K562 treated with DMSO at 1 percent for 48 hours (cell line): Measurements from ENCODE around the gene VSIG10. TPM values are rescaled to one million over a fixed set of nuclear protein-coding genes. Genes with fewer than 3 reads are reported as not detected.

ENCODE experiments used
- total RNA-seq: library from RNA; unstranded; fragments of 300-600 nt; gene quantifications from 2 replicates; pipeline ENCODE4 v1.2.3, GENCODE V29; 2022; ENCODE audit warnings: low replicate concordance; ENCODE audit errors: extremely low read depth

Gene VSIG10
- not detected in 2 replicates for total RNA-seq

GRCh38 chr12:118103601-118104382 is at the start of gene VSIG10:
Gene VSIG10, minus strand, starts transcription at chr12:118104011. Its CDS starts 340 bp downstream, at chr12:118103671.

DNA sequence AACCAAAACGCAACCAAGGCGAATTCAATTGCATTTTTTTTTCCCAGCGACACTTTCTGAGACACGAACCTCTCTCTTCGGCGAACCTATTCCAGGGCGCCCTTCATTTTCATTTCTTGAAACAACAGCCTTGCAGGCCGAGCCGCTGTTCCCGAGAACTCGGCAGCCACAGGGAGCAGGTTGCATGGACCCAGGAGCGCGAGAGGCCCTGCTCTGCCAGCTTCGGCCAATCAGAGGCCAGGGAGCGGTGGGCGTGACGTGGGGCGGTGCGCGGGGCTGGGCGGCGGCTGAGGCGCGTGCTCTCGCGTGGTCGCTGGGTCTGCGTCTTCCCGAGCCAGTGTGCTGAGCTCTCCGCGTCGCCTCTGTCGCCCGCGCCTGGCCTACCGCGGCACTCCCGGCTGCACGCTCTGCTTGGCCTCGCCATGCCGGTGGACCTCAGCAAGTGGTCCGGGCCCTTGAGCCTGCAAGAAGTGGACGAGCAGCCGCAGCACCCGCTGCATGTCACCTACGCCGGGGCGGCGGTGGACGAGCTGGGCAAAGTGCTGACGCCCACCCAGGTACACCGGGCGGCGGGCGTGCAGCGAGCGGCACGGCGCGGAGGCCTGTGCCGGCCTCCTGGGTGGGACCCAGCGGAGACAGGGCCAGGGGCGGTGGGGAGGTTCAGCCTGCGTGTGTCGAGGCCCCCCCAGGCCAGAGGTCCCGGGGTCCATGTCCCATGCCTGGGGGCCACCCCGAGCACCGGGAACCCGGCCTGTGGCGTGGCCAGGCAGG is 32.2 kb upstream of the VSIG10 start, which contains the start of gene PEBP1:
Gene PEBP1, plus strand, starts transcription at position 337 of the 771 bp plus-strand sequence. Its CDS starts 86 bp downstream, at position 423.

GRCh38 chr12:118061011-118061872 is 42.6 kb downstream of the VSIG10 start, which contains the start of gene WSB2:
Gene WSB2, minus strand, starts transcription at chr12:118061179. Its CDS starts 131 bp downstream, at chr12:118061048.

DNA sequence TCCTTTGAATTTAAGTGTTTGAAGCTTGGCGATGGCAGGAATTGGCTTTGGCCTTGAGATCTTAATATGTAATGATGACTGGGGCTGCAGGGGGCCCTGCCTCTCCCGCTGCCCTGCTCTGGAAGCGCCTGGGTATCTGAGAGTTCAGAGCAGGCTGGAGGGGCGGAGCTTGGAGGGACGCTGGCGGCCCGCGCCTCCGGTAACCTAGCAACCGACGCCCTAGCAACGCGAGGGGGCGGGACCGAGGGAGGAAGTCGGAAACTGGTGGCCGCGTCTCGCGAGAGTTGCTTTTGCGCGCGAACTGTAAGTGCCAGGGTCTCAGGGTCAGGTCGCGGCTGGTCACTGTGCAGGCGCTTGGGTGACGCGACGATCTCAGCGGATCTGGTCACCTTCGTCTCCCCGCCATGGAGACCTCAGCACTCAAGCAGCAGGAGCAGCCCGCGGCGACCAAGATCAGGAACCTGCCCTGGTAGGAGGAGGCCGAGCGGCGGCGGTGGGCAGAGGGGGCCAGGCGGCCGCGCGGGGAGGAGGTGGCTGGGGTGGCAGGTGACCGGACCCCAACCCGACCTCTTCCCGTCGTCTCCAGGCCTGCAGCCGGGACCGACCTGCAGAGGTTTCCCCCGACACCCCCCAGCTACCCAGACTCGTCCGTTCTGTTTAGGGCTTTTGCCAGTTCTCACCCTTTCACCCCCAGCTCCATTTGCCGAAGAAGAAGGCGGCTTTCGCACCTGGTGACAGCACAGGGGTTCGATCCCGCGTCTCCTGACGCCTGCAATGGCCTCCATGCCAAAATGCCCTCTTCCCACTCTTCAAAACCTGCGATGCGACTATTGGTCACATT is 87.2 kb downstream of the VSIG10 start, which contains the start of gene RFC5:
Gene RFC5, plus strand, starts transcription at position 280 of the 841 bp plus-strand sequence. Its CDS starts 125 bp downstream, at position 405.

Other genes with a start within 250 kb of the VSIG10 start
- not detected in 2 replicates for gene KSR2, start 135.0 kb downstream of the VSIG10 start, total RNA-seq
- gene RFC5, start 87.3 kb downstream of the VSIG10 start, total RNA-seq: not detected in 2 replicates
- gene WSB2, start 42.8 kb downstream of the VSIG10 start, total RNA-seq: not detected in 2 replicates
- gene PEBP1, start 32.1 kb upstream of the VSIG10 start, total RNA-seq: not detected in 2 replicates